GM19240 (cell line): ENCODE data around the gene DPT.
"Not testable (repeated sequence)": the region's sequence is repeated elsewhere in the genome, so short reads cannot be mapped to it uniquely, and the experiment has no call there.

Experiments
- DNase-seq: peaks from one replicate; pipeline ENCODE4 v3.0.0; 2011; ENCODE audit warnings: low spot score; ENCODE audit not compliant: insufficient read length

Gene DPT

DNA sequence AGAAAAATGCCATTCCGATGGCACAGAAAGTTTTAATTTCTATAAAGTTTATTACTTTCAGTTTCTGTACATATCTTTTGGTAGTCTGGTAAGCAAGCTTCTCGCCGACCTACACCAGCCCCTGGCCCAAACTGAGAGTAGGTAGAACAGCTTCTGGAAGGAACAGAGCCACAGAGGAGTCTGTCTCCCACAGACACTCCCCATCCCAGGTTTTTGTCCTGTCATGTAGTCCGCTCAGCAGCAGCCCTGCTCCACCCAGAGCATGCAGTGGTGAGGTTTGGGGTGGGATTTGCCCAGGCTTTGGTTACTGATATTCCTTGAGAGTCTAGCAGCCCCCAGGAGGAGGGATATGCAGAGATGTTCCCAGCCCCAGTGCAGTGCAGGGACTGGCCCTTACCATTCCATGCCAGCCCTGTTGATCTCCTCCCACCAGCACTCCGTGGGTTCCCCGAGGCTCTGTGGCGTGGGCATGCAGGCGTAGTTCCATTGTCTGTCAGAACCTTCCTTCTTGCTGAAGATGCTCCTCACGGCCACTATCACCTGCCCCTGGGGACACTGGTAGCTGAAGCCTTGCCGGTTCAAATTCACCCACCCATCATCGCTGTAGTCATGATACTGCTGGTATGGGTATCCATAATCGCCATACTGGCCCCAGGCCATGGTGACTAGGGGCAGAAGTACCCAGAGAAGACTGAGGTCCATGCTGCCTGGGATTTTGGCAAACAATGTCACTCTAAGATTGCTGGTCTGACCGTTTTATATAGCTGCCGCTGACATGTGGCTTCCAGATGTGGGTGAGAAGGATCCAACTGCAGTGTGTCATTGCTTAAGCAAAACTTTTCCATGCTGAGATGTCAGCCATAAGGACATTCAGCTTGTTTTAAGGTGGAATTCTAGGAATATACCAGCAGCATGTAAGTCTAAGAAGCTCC lies at the start of gene DPT:
Gene DPT (minus strand): TSS at position 734 of the 932 bp plus-strand sequence. CDS start 32 bp downstream, at position 702.
- DNase-seq, result no peak

DNA sequence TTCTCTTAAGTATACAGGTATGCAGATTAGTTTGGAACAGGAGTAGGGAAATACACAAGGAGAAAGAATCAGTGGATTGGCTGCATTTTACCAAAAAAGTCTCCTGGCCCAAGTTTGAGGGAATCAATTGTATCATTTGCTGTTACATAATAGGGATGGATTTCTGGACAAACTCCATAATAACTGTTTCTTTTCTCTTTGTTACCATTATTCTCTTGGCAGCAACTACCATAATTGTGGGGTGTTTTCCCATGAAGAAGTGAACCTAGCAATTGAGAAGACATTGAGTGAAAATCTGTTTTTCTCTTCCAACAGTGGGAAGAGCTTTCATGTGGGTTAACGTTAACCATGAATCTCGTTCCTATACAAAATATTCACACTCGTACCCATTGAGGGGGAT lies 46.4 kb upstream of the DPT start:
- no peak for DNase-seq

DNA sequence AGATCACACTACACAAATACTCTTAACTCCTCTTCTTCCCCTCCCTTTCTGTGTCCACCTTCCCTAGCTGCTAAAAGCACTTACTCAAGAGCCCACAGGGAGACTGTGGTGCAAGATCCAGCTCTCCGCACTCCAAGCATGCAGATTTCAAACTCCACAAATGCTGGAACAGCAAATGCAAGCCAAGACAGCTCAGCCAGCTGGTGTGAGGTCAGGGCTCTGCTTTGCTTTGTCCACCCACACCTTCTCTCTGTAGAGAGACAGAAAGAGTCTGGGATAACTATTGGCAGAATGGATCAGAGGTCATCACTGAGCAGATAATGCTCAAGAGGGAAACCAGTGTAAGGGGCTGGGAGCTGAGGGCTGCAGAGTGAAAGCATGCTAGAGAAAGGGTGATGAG lies 45.2 kb upstream of the DPT start:
- DNase-seq, result no peak

DNA sequence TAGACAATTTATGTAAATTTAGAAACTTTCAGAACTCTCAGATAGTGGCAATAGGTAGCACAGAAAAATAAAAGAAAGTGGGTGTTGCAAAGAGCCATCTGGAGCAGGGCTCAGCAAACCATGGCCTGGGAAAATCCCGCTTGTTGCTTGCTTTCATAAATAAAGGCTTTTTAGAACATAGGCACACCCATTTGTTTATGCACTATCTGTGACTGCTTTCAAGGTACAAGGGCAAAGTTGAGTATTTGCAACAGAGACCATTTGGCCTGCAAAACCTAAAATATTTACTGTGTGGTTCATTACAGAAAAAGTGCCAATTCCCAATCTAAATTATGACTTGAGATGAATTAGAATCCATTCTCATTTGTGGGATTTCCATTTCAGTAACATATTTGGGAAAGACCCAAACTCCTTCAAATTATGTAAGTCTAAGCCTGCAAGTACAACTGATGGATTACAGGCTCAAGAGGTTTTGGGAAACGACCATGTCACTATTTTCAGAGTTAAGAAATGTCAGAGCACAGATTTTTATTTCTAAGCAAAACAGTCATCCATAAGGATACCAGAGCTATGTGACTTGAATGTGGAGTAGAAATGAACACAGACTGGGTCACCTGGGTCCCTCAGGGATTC lies 43.5 kb upstream of the DPT start:
- no peak for DNase-seq

DNA sequence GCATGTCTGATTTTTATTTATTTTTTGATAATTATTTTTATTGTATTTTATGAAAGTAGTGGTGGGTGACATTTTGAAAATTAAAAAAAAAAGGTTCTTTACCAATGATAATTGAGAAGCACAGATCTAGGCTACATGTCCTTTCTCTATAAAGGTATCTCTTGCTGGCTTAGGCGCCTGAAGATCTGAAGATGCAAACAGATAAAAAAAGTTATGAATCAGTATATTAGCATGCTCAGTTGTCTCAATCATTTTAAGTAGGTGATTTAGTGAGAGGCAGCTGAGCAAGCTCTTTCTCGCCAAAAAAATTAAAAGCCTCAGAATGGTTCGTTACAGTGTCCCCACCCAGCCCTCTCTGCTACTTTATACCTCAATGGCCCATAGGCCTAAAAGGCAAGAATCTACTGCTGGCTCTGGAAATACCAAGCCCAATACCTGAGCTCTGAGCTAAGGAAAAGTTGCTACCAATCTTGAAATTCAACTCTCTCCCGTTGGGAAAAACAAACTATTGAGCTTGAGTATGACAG lies 42.2 kb upstream of the DPT start:
- no peak for DNase-seq

DNA sequence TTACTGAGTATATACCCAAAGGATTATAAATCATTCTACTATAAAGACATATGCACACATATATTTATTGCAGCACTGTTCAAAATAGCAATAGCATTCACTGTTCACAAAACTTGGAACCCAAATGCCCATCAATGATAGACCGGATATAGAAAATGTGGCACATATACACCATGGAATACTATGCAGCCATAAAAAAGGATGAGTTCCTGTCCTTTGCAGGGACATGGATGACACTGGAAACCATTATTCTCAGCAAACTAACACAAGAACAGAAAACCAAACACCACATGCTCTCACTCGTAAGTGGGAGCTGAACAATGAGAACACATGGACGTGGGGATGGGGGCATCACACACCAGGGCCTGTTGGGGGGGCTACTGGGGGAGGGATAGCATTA lies 40.9 kb upstream of the DPT start:
- DNase-seq, result not testable (repeated sequence)

DNA sequence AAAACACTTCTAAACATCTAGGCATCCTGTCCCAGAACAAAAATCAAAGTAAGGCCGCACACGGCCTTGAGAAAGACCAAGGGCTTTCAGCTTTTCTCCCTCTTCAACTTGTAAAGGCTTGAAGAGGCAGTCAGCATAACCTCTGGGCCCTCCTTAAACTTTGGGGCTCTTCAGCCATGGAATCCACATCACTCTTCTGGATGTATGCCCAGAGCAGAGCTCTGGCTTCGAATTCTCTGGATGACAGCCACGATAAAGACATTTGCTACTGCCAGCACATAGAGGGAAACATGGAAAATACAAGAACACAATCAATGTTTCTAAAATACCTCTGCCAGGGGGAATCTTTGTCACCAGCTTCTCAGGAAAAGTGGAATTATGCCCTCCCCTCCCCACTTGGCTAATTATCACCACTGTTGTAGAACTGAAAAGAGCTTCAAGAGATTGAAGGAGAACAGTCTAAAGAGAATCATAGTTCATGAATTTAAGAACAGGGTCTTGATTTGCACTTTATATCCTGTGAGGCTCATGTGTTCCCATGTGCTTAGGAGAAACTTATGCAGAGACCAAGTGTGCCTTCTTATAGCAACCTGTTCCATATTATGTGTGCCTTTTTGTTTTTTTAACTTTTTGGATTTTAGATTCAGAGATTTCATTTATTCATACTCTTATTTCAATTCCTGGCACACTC lies 39.0 kb upstream of the DPT start:
- no peak for DNase-seq

DNA sequence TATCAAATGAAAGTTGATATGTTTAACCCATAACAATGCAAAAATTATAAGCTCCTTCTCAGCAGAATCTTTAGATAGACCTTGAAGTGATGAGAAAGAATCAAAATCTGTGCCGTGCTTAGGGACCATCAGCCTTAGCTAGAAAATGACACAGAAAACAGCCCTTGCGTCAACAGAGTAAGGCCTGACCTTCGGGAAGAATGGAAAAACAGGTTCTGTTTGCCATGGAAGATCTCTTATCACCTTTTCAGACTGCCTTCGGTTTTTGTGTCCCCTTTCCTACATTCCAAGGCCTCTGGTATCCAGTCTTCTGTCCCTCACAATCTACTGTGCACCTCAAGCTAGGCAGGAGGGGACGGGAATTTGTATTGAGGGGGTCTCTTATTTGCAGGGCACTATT lies 37.6 kb upstream of the DPT start:
- no peak for DNase-seq

DNA sequence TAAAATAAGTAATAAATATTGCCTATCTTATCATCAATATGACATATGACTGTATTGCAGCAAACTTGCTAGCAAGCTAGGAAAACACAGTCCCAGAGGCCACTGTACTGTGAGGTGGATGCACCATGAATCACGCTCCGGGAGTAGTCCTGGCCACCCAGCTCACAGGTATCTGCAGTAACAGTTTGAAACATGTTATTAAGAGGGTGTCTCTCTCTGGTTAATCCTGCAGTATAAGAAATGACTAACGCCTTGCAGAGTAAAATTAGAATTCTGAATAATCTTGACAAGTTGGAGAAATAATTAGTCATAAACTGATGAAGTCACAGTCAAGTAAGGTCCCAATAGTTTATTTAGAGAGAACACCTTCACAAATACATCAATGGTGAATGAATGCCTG lies 34.0 kb upstream of the DPT start:
- DNase-seq, result no peak

DNA sequence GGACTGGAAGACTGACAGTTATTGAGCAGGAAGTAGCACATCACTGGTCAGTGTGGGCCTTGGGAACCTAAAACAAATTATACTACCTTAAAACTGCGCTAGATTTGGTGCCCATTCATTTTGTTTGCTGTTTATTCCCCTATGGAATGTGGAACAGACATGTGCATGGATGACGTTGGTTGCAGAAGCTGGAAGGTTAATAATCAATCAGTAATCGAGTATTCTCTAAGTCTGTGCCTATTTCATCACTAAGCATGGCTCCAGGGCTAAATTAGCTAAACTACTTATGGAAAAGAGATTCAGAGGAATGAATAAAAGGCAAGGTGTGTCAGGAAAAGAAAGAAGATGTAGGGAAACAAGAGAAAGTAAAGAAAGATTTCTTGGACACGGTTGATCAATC lies 33.5 kb upstream of the DPT start:
- no peak for DNase-seq

DNA sequence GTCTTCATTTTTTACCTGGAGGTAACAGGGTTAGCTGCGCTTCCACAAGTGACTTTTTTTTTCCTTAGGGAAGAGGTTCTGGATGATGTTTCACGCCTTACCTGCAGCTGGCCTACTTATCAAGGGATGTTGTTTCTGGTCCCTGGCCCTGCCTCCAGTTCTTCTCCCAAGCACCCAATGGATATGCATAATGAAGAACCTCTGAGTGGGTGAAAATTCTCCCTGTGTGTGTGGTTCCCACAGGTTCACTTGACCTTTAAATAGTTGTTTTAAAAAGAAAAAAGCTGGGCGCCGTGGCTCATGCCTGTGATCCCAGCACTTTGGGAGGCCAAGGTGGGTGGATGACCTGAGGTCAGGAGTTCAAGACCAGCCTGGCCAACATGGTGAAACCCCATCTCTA lies 31.8 kb upstream of the DPT start:
- no peak for DNase-seq

DNA sequence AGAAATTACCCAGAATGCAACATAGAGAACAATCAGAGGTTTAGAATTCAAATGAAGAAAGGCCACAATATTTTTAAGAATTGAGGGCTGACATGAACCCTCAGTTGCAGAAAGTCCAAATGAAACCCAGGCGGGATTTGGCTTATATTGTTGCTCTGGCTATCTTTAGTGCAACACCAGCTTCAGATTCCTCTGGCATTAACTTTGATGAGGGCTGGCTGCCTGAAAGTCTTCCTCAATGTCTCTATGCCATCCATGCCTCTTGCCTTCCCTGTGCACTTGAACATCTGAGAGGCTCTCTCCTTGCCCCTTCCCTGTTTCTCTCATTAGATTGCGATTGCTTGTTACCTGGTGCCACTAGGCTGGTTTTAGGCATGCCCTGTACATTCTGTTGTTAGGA lies 31.2 kb upstream of the DPT start:
- DNase-seq, result no peak

DNA sequence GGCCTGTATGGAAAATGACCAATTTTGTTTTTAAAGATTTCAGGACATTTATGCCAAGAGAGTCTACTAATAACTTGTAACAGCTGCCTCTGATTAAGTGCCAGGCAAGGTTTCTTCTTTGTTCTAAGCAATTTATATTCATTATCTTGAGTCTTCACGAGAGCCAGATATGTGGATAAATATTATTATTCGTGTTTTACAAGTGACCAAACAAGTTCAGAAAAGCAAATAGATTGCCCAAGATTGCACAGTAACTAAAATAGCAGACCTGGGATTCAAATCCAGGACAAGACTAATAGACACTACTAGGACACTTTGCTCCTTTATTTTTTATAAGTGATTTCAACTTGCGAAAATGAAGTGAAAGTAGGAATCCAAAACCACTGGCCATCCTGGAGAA lies 30.1 kb upstream of the DPT start:
- DNase-seq, result no peak

DNA sequence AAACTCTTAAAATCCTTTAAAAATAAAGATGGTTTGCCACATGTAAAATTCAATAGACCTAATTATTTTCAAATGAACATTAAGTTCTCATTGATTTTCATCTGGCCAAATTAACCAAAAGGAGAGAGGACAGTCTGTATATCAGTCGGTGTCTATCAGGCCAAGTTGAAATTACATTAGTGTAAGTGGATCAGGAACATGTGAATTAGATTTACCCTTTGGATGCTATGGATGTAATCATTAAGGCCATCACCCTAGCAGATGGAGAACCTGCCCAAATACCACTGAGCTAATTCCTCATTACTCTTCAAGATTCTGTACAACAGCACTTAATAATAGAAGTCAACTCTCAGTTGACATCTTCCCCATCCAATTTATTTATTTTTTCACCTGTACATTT lies 29.5 kb upstream of the DPT start:
- no peak for DNase-seq

DNA sequence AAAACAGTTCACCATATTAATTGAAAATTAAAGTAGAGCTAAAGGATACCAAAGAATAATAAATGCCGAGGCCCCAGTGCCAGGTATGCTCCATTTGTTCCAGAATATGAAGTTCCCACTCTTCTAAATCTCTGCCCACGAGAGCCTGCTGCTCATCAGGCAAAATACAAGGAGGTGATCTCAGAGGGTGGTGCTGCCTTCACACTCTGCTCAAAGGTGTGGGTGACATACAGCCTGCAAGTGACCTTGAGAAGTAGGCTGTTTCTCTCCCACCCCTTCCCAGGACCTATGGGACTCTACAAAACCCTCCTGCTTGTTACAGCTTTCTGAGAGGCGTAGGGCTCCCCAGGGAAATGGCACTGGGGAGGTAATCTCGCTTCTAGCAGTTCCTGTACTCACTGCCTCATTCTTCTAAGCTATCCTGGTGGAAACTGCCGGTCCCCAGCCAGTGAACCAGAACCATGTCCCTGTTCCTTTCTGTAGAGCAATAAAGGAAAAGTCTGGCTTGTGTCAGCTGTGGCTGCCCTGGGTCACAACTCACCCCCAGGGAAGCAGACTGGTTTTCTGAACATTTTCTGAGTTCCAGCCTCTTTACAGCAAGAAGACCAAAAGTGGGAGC lies 26.9 kb upstream of the DPT start:
- DNase-seq, result no peak

DNA sequence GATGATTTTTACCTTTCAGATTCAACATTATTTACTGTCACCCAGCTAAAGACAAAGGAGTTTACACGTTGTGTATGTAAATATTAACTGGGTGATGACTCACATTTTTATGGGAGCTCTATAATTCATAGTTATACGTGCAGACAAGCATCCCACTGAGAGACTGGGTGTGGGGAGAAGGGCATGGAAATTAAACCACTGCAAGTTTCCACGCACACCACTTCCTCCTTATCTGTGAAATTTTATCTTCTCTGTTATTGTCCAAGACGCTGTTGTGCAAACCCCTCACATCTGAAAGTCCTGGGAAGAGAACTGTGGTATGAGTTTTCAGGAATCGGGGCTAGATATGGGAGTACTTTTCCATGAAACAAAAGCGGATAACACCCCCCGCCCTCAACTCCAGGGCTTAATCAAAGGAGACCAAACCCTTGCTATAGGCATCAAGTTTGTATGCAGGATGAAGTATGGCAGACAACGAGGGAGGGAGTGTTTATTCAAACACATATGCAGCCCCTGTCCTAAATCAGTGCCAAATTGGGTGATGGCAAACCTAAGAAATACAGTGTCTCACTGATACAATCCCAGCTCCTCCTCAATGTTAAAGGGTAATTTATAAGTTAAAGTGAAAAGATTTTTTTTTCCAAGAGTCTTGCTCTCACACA lies 23.3 kb upstream of the DPT start:
- no peak for DNase-seq

DNA sequence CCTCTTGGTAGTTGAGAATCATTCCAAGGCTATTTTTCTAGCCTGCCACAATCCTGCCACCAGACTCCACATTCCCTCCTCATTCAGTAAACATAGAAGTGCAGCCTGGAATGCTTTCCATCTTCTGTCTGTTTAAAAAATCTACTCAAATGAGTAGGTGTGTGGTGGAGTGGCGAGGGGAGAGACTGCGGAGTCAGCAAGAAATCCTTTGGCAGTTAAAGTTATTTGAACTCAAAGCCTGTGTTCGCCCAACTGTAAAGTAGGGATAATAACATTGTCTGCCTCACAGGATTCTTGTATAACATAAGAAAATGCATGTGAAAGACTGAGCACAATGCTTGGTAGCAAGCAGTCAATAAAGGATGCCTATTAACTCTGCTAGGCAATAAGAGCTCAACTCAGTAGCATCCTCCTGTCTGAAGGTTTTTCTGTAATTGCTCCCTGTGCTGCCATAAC lies 22.2 kb upstream of the DPT start:
- DNase-seq, result no peak

DNA sequence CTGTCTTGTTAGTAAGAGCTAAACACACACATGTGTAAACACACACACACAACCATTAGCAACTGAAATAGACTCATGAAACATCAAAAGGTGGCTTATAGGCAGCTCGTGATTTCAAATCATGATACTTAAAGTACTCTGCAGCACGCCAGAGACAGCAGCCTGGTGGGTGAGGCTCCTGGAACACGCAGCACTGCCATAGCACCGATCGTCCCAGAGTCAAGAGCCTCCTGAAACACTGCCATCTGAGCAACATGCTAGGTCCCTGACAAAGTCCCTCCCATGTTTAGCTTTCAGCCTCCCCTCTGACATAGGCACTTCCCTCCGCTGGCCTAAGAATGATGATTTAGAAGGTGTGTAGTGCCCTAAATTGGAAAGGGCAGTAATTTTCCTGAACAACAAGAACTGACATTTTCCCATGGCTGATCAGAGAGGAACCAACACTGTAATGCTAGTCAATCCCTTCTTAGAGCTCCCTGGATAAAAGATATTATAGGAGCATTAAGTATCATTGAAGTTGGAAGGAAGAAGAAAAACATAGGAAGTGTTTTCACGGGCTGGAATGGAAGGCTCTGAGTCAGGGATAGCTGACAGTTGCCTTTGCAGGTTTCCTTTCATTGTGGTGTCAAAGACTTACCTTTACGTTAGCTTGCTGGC lies 14.1 kb upstream of the DPT start:
- DNase-seq, result no peak

DNA sequence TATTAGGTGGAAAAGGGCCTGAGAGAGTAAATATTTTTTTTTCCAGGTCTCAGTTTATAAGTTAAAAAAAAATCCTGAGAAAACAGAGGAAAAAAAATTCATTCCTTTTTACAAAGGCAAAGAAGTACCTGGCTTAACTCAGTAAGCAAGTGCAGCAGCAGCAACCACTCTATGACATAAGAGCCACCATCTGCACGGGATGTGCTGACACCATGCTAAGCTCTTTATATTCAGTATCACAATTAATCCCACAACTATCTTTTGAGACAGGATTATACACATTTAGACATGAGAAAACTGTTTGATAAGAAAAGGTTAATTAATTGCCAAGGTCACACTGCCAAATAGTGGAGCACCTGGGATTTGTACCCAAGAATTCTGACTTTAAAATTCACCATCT lies 13.4 kb upstream of the DPT start:
- no peak for DNase-seq

DNA sequence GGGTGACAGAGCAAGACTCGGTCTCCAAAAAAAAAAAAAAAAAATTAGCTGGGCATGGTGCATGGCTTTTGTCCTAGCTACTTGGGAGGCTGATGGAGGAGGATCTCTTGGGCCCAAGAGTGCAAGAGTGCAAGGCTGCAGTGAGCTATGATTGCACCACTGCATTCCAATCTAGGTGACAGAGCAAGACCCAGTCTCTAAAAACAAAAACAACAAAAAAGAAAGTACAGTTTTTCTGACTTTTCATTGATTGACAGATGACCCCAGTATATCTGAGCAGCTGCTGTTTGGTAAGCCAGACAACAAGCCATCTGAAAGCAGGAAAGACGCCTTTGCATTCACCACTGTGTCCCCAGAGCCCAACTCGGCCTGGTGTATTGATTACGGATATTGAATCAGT lies 10.9 kb upstream of the DPT start:
- DNase-seq, result no peak

DNA sequence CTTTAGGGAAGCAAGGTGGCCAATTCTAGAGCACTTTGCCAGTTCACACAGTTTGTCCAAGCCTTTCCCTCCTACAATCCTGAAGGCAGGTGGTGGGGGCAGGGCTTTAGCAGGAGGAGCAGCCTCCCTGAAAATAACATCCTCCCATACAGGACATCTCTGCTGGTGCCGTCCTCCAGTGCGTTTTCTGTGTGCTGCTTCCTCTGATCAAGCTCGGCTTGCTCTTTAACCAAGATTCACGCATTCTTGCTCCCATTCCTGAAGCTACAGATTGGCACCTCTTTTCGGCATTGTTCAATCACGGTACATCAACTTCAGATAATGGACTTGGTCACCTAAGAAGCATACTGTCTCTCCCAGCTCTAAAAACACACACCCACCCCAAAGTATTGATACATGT lies 7.5 kb upstream of the DPT start:
- DNase-seq, result no peak
